ENCODE results near the gene ENTPD3.

Gene ENTPD3

DNA sequence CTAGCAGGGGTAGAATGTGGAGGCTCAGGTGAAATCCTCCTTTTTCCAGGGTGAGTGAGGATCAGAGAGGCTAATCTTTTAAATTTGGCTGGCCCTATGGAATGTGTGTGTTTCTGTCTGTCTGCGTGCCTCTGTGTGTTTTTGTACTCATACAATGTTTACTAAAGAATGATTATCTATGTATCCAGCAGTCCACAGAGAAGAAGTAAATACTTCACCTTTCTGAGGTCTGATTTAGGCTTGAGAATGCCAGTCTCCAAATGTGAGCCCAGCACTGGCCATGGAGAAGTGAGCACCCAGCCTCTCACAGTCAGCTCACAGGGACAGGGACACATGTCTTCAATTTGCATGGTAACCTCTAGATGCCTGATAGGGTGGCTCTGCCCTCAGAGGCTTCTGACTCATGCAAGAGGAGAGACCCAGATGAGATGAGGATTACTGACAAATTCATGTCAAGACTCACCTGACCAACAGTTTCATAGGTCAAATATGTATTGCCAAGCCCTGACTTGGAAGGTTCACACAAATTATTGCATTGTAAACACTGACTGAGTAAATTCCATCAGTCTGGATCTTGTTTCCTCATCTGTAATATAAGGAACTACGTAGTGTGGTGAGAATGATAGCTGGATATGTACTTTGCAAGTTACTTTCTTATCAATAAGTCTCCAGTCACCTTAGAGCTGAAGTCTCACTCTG, 31.0 kb downstream of the ENTPD3 start:
- Histone ChIP-seq H3K36me3 (ENCODE audit: control insufficient read depth, insufficient read depth, low read length) (no peaks in the 10 kb centered on the region), H3K4me3 (ENCODE audit: low read length) (no peak overlapping the region), H3K9ac (ENCODE audit: low read length) (no peak overlapping the region), H3K4me1 (ENCODE audit: control insufficient read depth, insufficient read depth, low read length) (no peaks in the 10 kb centered on the region), H3K27ac (ENCODE audit: low read depth, low read length) (no peak overlapping the region), H3K27me3 (ENCODE audit: control insufficient read depth, insufficient read depth, low read length) (no peaks in the 10 kb centered on the region)

GRCh38 chr3:40422861-40423260, 35.9 kb downstream of the ENTPD3 start:
- Histone ChIP-seq H3K4me3 (ENCODE audit: low read length) (no peak overlapping the region), H3K27ac (ENCODE audit: low read depth, low read length) (no peak overlapping the region), H3K36me3 (ENCODE audit: control insufficient read depth, insufficient read depth, low read length) (no peaks in the 10 kb centered on the region), H3K4me1 (ENCODE audit: control insufficient read depth, insufficient read depth, low read length) (no peaks in the 10 kb centered on the region), H3K9ac (ENCODE audit: low read length) (no peak overlapping the region), H3K27me3 (ENCODE audit: control insufficient read depth, insufficient read depth, low read length) (no peaks in the 10 kb centered on the region)

DNA sequence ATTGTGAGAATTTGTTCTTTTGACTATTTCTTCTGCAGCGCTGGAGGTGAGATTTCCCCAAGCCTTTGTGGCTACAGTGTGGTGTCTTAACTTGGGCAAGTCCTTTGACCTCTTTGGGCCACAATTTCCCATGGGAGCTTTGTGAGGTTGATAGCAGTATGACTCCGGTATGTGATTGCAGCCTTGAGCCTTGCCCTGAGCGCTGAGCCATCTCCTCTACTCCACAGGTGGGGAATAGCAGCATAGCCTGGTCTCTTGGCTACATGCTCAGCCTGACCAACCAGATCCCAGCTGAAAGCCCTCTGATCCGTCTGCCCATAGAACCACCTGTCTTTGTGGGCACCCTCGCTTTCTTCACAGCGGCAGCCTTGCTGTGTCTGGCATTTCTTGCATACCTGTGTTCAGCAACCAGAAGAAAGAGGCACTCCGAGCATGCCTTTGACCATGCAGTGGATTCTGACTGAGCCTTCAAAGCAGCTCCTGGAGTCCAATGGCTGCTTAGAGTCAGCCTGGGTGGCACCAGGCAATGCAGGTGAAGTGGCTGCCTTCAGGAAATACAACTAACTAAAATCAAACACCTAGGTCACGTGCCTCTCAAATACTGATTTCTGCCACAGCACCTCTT, 40.2 kb downstream of the ENTPD3 start:
- no peak overlapping the region for H3K9ac ChIP-seq (ENCODE audit: low read length)
- no peaks in the 10 kb centered on the region for H3K27me3 ChIP-seq (ENCODE audit: control insufficient read depth, insufficient read depth, low read length)
- H3K4me3 ChIP-seq (ENCODE audit: low read length) = no peak overlapping the region
- no peak overlapping the region for H3K27ac ChIP-seq (ENCODE audit: low read depth, low read length)
- H3K36me3 ChIP-seq (ENCODE audit: control insufficient read depth, insufficient read depth, low read length) = no peaks in the 10 kb centered on the region
- H3K4me1 ChIP-seq (ENCODE audit: control insufficient read depth, insufficient read depth, low read length) = no peaks in the 10 kb centered on the region

GRCh38 chr3:40432793-40433192, 45.8 kb downstream of the ENTPD3 start:
- no peaks in the 10 kb centered on the region for H3K36me3 ChIP-seq (ENCODE audit: control insufficient read depth, insufficient read depth, low read length)
- H3K27me3 ChIP-seq (ENCODE audit: control insufficient read depth, insufficient read depth, low read length) = no peaks in the 10 kb centered on the region
- H3K4me1 ChIP-seq (ENCODE audit: control insufficient read depth, insufficient read depth, low read length) = no peaks in the 10 kb centered on the region
- no peak overlapping the region for H3K9ac ChIP-seq (ENCODE audit: low read length)
- H3K27ac ChIP-seq (ENCODE audit: low read depth, low read length) = no peak overlapping the region
- H3K4me3 ChIP-seq (ENCODE audit: low read length) = no peak overlapping the region

DNA sequence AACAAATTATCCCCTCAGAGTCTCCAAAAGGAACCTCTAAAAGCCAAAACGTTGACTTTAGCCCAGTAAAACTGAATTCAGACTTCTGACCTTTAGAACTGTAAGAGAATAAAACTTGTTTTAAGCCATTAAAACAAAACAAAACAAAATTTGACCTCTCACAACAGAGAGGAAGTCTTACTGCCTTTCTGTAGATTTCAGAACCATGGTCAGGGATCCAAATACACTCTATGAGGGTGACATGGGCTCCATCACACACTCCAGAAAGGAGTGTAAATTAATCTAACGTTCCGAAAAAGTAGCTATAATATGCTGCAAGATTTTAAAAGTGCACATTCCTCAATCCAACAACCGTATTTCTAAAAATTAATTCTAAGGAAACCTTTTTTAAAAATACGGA, 50.9 kb downstream of the ENTPD3 start:
- Histone ChIP-seq H3K9ac (ENCODE audit: low read length) (no peak overlapping the region), H3K36me3 (ENCODE audit: control insufficient read depth, insufficient read depth, low read length) (no peaks in the 10 kb centered on the region), H3K27ac (ENCODE audit: low read depth, low read length) (no peak overlapping the region), H3K4me3 (ENCODE audit: low read length) (no peak overlapping the region), H3K27me3 (ENCODE audit: control insufficient read depth, insufficient read depth, low read length) (no peaks in the 10 kb centered on the region), H3K4me1 (ENCODE audit: control insufficient read depth, insufficient read depth, low read length) (no peaks in the 10 kb centered on the region)

DNA sequence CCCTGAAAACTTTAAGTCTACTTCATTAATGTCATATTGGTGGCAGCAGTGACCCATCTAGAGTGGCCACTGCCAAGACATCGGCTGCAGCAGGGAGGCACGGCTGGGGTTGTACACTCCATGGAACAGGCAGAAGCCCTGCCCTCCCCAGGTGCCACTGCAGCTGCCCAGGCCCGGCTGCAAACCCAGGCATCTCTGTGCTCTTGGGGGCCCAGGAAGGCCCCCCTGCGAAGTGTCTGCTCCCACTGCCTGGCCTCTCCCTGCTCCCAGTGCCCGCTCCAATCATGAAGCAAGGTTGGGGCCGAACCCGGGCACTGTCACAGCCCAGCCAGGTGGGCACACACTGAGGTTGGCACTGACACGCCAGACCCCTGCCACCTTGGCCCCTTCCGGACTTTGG, 58.1 kb downstream of the ENTPD3 start:
- Histone ChIP-seq H3K9ac (ENCODE audit: low read length) (no peak overlapping the region), H3K4me3 (ENCODE audit: low read length) (no peak overlapping the region), H3K27ac (ENCODE audit: low read depth, low read length) (no peak overlapping the region), H3K4me1 (ENCODE audit: control insufficient read depth, insufficient read depth, low read length) (no peaks in the 10 kb centered on the region), H3K36me3 (ENCODE audit: control insufficient read depth, insufficient read depth, low read length) (no peaks in the 10 kb centered on the region), H3K27me3 (ENCODE audit: control insufficient read depth, insufficient read depth, low read length) (no peaks in the 10 kb centered on the region)

DNA sequence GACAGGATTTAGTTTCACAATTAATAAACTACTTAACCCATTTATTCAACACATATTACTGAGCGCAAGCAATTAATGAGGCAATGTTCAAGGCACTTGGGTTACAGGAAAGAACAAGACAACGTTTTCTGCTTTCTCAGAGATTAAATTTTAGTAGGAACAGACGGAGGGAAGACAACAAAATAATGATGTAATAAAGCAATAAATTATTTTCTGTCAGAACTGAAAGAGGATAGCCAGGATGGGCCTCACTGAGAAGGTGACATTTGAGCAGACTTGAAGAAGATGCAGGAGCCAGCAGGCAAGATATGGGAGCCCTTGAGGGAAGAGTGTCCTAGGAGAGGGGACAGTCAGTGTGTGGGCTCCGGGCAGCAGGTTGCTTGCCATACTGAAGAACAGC, 58.9 kb downstream of the ENTPD3 start:
- peaks cover 3% of the 10 kb centered on the region for H3K36me3 ChIP-seq (ENCODE audit: control insufficient read depth, insufficient read depth, low read length)
- no peak overlapping the region for H3K9ac ChIP-seq (ENCODE audit: low read length)
- H3K27ac ChIP-seq (ENCODE audit: low read depth, low read length) = no peak overlapping the region

DNA sequence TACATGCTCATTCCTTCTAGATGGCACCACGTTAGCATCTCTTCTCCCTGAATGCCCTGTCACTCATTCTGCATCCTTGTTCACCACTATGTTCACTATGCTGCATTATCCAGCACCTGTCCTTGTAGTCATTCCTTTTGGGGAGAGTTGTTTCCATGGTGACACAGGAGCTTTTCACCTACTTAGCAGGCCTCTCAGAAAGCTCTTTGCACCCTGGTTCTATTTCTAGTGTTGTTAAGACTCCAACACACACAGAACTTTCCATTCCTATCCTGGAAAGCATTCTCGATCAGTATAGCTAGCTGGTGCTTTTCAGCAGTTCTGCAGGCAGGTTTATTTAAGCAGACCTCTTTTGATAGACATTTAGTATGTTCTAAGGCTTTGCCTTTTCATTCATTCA, 63.5 kb downstream of the ENTPD3 start:
- no peak overlapping the region for H3K27ac ChIP-seq (ENCODE audit: low read depth, low read length)
- H3K4me3 ChIP-seq (ENCODE audit: low read length) = no peak overlapping the region
- no peaks in the 10 kb centered on the region for H3K27me3 ChIP-seq (ENCODE audit: control insufficient read depth, insufficient read depth, low read length)
- H3K9ac ChIP-seq (ENCODE audit: low read length) = no peak overlapping the region
- H3K36me3 ChIP-seq (ENCODE audit: control insufficient read depth, insufficient read depth, low read length) = peaks cover 3% of the 10 kb centered on the region
- H3K4me1 ChIP-seq (ENCODE audit: control insufficient read depth, insufficient read depth, low read length) = peaks cover 4% of the 10 kb centered on the region

More for the DNA sequence above, 58.9 kb downstream of the ENTPD3 start:
- Histone ChIP-seq H3K27me3 (ENCODE audit: control insufficient read depth, insufficient read depth, low read length) (no peaks in the 10 kb centered on the region), H3K4me3 (ENCODE audit: low read length) (no peak overlapping the region), H3K4me1 (ENCODE audit: control insufficient read depth, insufficient read depth, low read length) (no peaks in the 10 kb centered on the region)

- Histone ChIP-seq H3K9ac (ENCODE audit: low read length) (no peak overlapping the region), H3K4me3 (ENCODE audit: low read length) (no peak overlapping the region), H3K4me1 (ENCODE audit: control insufficient read depth, insufficient read depth, low read length) (peaks cover 4% of the 10 kb centered on the region), H3K27me3 (ENCODE audit: control insufficient read depth, insufficient read depth, low read length) (no peaks in the 10 kb centered on the region), H3K27ac (ENCODE audit: low read depth, low read length) (no peak overlapping the region), H3K36me3 (ENCODE audit: control insufficient read depth, insufficient read depth, low read length) (peaks cover 3% of the 10 kb centered on the region)
Observed at GRCh38 chr3:40451551-40451950, 64.6 kb downstream of the ENTPD3 start.

DNA sequence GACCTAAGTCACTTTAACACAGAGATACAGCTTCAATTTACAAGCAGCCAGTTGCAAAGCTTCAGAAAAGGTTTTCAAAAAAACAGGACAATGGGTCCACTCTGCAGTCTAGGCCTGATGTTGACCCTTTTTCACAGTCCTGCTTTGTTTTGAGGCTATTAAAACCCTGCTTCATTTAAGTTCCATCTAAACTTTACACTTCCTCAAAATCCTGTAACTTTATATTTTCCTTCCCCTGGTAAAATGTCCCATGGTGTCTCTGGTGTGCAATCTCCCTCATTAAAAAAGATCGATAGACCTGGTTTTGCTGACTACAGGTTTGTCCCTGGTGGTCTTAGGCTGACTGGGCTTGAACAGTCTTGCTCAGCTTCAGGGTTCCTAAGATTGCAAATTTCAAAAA, 65.1 kb downstream of the ENTPD3 start:
- Histone ChIP-seq H3K36me3 (ENCODE audit: control insufficient read depth, insufficient read depth, low read length) (peaks cover 3% of the 10 kb centered on the region), H3K27me3 (ENCODE audit: control insufficient read depth, insufficient read depth, low read length) (no peaks in the 10 kb centered on the region), H3K4me3 (ENCODE audit: low read length) (peak overlapping the region; percentile 95), H3K9ac (ENCODE audit: low read length) (no peak overlapping the region), H3K4me1 (ENCODE audit: control insufficient read depth, insufficient read depth, low read length) (peaks cover 4% of the 10 kb centered on the region), H3K27ac (ENCODE audit: low read depth, low read length) (peak overlapping the region; percentile 95)

DNA sequence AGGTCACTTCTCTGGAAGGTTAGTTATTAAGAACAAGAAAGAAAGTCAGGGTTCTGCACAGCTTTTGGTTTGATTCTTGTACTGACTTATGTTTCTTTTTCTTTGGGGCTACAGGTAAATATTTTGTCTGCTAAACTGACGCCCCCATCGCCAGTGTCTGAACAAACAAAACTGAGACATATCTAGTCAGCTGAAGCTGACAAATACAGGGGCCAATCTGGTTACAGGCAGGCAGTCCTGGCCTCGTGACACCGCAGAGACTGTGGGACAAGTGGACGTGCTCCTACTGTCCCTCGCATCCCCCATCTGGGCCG, 65.5 kb downstream of the ENTPD3 start:
- H3K9ac ChIP-seq (ENCODE audit: low read length) = peak overlapping the region; percentile 96
- peak overlapping the region; percentile 95 for H3K4me3 ChIP-seq (ENCODE audit: low read length)
- H3K36me3 ChIP-seq (ENCODE audit: control insufficient read depth, insufficient read depth, low read length) = peaks cover 3% of the 10 kb centered on the region
- peak overlapping the region; percentile 95 for H3K27ac ChIP-seq (ENCODE audit: low read depth, low read length)
- peaks cover 4% of the 10 kb centered on the region for H3K4me1 ChIP-seq (ENCODE audit: control insufficient read depth, insufficient read depth, low read length)
- no peaks in the 10 kb centered on the region for H3K27me3 ChIP-seq (ENCODE audit: control insufficient read depth, insufficient read depth, low read length)

DNA sequence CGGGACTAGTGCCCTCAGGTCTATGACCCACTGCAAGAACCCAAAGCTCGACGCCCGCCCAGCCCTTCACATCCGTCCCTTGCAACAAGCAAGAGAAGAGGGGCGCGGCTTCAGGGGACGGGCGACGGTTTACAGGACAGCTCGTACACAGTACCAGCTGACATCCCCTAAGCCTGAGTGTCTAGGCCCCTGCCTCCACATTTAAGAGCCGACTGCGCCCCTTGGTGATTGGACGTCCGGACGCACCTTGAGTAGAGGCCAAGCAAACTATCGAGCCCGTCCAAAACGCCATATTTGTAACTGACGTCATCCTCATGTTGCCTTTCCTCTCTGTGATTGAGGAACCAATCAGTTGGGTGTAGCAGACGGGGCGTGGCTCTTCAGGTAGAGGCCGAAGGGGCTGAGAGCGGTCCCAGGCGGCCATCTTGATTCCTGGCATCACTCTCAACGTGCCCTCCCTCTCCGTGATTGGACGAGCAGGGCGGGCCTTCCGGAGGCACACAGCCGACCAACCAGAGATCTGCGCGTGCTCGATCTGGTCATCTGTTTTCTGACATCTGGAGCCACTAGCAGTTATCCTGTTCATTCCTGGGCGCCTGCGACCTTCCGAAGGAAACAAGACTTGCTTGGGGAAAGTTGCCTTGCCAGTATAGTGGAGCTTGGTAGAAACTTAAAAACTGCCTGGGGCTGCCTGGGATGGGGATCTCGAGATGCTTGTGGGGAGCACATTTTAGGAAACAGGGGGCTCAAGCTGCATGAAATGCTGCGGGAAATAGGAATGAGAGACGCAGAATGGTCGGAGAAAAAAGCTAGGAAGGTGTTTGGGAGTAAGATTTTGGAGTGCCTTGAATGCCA, 66.1 kb downstream of the ENTPD3 start:
- Histone ChIP-seq H3K4me3 (ENCODE audit: low read length) (peak overlapping the region; percentile 95), H3K36me3 (ENCODE audit: control insufficient read depth, insufficient read depth, low read length) (peaks cover 3% of the 10 kb centered on the region), H3K27me3 (ENCODE audit: control insufficient read depth, insufficient read depth, low read length) (no peaks in the 10 kb centered on the region), H3K27ac (ENCODE audit: low read depth, low read length) (peak overlapping the region; percentile 95), H3K9ac (ENCODE audit: low read length) (peak overlapping the region; percentile 96), H3K4me1 (ENCODE audit: control insufficient read depth, insufficient read depth, low read length) (peaks cover 7% of the 10 kb centered on the region)
